Adrenal gland (tissue), 5 donors: ENCODE measurements around the gene NCK2.

Source experiments
- POLR2A ChIP-seq, 2 donors: fragments of 450-650 bp; IDR thresholded peaks; one replicate each; pipeline ENCODE4 v1.6.1; 2017; ENCODE audit warnings: antibody characterized with exemption in 2 of 2, mild to moderate bottlenecking in 2 of 2, moderate library complexity in 1 of 2
- TF ChIP-seq, protein P1 (sequence below), 6 experiments: fragments of 450-650 bp in 4 of 6; fragments of 200-600 bp in 2 of 6; sonication (generic) in 1 of 6; IDR thresholded peaks; 1 replicate in 5 of 6; 2 replicates in 1 of 6; pipeline versions ENCODE4 v1.5.1 to v1.8.0; 2016 to 2021; ENCODE audit warnings: antibody characterized with exemption in 6 of 6, mild to moderate bottlenecking in 2 of 6, moderate library complexity in 1 of 6
- donor health status: DM: no; HTN: no; CAD: no.

DNA sequence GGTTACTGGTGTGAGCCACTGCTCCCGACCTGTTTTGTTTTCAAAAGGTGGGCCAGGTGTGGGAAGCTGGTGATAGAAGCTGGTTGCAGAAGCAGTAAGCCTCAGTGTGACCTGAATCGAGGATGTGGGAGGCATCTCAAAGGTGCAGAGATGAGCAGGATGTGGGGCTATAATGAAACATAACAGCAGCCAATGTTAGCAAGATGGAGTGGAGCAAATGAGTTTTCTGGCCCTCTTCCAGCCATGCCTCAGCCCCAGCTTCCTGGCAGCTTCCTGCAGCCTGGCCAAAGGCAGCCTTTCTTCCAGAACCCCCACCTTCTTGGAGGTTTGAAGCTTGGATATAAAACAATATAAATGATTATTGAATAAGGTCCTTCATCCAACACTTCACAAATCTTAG is 184.8 kb downstream of the NCK2 start:
- TF ChIP-seq, protein P1, sequence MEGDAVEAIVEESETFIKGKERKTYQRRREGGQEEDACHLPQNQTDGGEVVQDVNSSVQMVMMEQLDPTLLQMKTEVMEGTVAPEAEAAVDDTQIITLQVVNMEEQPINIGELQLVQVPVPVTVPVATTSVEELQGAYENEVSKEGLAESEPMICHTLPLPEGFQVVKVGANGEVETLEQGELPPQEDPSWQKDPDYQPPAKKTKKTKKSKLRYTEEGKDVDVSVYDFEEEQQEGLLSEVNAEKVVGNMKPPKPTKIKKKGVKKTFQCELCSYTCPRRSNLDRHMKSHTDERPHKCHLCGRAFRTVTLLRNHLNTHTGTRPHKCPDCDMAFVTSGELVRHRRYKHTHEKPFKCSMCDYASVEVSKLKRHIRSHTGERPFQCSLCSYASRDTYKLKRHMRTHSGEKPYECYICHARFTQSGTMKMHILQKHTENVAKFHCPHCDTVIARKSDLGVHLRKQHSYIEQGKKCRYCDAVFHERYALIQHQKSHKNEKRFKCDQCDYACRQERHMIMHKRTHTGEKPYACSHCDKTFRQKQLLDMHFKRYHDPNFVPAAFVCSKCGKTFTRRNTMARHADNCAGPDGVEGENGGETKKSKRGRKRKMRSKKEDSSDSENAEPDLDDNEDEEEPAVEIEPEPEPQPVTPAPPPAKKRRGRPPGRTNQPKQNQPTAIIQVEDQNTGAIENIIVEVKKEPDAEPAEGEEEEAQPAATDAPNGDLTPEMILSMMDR (IDR thresholded peaks at IDR 0.05) = no peak
- no peak for TF ChIP-seq POLR2A (IDR thresholded peaks at IDR 0.05)
